Measurements from ENCODE around the gene OR6B2. TPM values are rescaled to one million over a fixed set of nuclear protein-coding genes. Genes with fewer than 3 reads are reported as not detected.

The OR6B2 gene
- total RNA-seq, 4 donors from 2014 or later: not detected

DNA sequence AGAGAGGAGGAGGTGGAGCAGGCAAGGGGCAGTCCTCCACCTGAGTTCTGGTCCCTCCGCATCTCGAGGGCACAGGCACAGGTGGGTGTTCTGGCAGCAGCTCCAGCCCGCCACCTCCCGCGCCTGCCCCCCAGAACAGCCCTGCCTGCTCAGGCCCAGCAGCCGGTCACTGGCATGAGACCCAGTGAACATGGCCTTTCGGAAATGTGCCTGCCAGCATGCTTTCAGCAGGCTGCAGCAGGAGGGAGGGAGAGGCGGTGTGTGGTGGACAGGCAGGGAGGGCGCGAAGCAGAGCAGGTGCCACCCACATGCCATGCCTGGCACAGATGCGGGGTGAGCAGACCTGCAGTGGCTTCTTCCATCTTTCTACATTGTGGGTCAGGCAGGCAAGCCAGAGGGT is 26.4 kb upstream of the OR6B2 start:
- no peaks in the 10 kb centered on the region for H3K4me1 ChIP-seq
- H3K9me3 ChIP-seq: no peaks in the 10 kb centered on the region
- H3K4me3 ChIP-seq: no peak overlapping the region
- no peak for DNase-seq (ENCODE audit: low spot score in 2 of 2)
- H3K36me3 ChIP-seq: no peaks in the 10 kb centered on the region
- H3K27ac ChIP-seq: no peak overlapping the region
- WGBS: 78% methylated on average over 9 of the region's 11 CpGs
- peaks cover 67% of the 10 kb centered on the region for H3K27me3 ChIP-seq
- TF ChIP-seq POLR2A (IDR thresholded peaks at IDR 0.05): no peak
- TF ChIP-seq EP300 (IDR thresholded peaks at IDR 0.05): no peak
- no peak for TF ChIP-seq POLR2AphosphoS5 (IDR thresholded peaks at IDR 0.05)
- TF ChIP-seq, protein P1, sequence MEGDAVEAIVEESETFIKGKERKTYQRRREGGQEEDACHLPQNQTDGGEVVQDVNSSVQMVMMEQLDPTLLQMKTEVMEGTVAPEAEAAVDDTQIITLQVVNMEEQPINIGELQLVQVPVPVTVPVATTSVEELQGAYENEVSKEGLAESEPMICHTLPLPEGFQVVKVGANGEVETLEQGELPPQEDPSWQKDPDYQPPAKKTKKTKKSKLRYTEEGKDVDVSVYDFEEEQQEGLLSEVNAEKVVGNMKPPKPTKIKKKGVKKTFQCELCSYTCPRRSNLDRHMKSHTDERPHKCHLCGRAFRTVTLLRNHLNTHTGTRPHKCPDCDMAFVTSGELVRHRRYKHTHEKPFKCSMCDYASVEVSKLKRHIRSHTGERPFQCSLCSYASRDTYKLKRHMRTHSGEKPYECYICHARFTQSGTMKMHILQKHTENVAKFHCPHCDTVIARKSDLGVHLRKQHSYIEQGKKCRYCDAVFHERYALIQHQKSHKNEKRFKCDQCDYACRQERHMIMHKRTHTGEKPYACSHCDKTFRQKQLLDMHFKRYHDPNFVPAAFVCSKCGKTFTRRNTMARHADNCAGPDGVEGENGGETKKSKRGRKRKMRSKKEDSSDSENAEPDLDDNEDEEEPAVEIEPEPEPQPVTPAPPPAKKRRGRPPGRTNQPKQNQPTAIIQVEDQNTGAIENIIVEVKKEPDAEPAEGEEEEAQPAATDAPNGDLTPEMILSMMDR (IDR thresholded peaks at IDR 0.05): no peak

DNA sequence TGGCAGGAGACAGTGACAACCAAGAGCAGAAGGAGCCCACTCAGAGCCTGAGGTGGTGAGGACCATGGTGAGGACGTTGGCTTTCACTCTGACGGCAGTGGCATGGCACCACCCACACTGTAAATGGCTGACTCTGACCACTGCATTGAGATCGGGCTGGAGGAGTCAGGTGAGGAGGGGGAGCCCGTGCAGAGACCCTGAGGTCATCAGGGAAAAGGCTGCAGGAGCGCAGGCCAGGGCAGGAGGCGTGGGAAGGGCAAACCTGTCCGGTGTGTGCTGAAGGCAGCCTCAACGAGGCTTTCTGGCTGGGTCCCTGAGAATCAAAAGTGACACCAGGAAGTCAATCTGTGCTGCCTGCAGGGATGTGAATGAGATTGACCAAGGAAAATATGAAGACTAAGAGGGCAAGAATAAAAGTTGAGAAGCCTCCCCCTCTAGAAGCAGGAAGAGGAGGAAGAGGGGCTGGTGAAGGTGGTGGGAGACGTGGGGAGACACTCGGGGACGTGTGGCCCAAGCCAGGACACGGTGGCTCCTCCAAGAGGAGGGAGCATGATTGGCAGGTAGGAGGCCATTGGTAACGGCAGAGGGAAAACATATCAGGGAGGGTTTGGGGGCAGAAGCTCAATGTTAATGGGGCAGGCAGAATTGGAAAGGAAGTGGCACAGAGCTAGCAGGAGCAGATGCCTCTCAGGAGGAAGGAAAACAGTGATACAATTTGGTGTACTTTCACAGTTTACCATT is 25.1 kb upstream of the OR6B2 start:
- H3K36me3 ChIP-seq: no peaks in the 10 kb centered on the region
- H3K27ac ChIP-seq: no peak overlapping the region
- DNase-seq (ENCODE audit: low spot score in 2 of 2): no peak
- no peak for TF ChIP-seq POLR2AphosphoS5 (IDR thresholded peaks at IDR 0.05)
- no peak for TF ChIP-seq POLR2A (IDR thresholded peaks at IDR 0.05)
- TF ChIP-seq, protein P1 (IDR thresholded peaks at IDR 0.05): no peak
- no peak for TF ChIP-seq EP300 (IDR thresholded peaks at IDR 0.05)
- H3K4me3 ChIP-seq: no peak overlapping the region
- H3K27me3 ChIP-seq: peaks cover 76% of the 10 kb centered on the region
- H3K4me1 ChIP-seq: no peaks in the 10 kb centered on the region
- 53% methylated on average over 13 of the region's 13 CpGs for WGBS
- no peaks in the 10 kb centered on the region for H3K9me3 ChIP-seq

DNA sequence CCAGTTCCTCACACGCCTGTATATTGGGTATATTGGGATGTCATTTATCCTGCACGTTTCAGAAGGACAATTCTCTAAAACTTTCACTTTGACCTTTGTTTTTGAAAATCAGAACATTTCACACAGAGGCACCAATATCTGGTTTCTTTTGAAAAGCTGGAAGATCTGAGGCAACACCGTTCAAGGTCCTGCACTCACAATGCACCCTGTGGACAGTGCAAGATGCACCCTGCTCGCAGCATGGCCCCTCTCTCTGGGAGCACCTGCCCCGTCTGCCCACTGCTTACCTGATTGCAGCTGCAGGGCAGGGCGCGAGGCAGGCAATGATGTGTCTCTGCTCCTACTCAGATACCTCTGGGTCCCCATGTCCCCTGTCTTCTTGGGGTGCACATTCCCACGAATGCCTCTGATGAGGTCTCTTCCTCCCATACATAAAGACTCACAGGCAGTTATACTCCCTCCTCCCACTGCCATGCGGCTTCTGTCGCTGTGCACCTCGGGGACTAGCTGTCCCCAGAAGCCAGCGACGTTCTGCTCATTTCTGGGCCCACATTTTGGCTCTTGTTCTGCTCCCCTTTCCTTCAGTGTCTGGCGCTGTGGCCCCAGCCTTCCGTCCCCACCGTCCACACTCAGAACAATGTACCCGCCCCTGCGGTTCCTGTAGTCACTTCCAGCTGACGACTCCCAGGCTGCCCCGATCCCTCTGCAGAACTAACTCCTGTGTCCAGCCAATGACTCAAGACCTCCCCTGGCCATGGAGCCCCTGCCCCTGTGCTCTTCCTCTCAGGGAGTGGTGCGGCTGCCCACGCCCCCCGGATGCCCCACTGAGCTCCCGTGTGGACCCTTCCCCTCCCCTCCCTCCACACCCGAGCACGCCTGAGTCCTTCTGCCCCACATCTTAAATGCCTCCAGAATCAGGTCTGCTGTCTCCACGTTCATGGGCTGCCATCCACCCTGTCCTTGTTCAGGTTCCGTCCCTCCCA is 23.2 kb upstream of the OR6B2 start, which contains the start of gene OR6B3:
Gene OR6B3 (minus strand): TSS at position 349 of the 983 bp plus-strand sequence.
- no peaks in the 10 kb centered on the region for H3K9me3 ChIP-seq
- peaks cover 75% of the 10 kb centered on the region for H3K27me3 ChIP-seq
- no peak for DNase-seq (ENCODE audit: low spot score in 2 of 2)
- WGBS: 70% methylated on average over 28 of the region's 28 CpGs
- H3K4me1 ChIP-seq: no peaks in the 10 kb centered on the region
- H3K36me3 ChIP-seq: no peaks in the 10 kb centered on the region
- TF ChIP-seq EP300 (IDR thresholded peaks at IDR 0.05) (no peak), POLR2AphosphoS5 (IDR thresholded peaks at IDR 0.05) (no peak), POLR2A (IDR thresholded peaks at IDR 0.05) (no peak)
- TF ChIP-seq, protein P1 (IDR thresholded peaks at IDR 0.05): no peak
- no peak within 1 kb of the TSS for H3K27ac ChIP-seq
- no peak within 1 kb of the TSS for H3K4me3 ChIP-seq

DNA sequence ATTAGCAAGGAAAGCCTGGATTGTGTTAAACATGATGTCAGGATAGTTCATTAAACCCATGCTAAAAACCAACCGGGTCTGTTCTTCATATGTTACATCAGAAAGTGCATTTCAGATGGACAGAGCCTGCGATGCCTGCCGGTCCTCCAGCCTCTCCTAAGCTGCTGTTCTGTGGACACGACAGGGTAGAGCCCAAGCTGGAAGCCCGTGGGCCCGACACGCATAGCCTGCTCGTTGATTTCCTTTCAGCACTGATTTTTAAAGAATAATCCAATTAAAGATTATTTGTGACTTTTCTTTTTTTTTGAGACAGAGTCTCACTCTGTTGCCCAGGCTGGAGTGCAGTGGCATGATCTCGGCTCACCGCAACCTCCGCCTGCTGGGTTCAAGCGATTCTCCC is 22.3 kb upstream of the OR6B2 start:
- no peak for DNase-seq (ENCODE audit: low spot score in 2 of 2)
- Histone ChIP-seq H3K4me3 (no peak overlapping the region), H3K27ac (no peak overlapping the region), H3K9me3 (no peaks in the 10 kb centered on the region), H3K27me3 (peaks cover 71% of the 10 kb centered on the region), H3K4me1 (no peaks in the 10 kb centered on the region), H3K36me3 (no peaks in the 10 kb centered on the region)
- 82% methylated on average over 12 of the region's 12 CpGs for WGBS
- TF ChIP-seq POLR2A (IDR thresholded peaks at IDR 0.05): no peak
- TF ChIP-seq EP300 (IDR thresholded peaks at IDR 0.05): no peak
- TF ChIP-seq POLR2AphosphoS5 (IDR thresholded peaks at IDR 0.05): no peak
- TF ChIP-seq, protein P1 (IDR thresholded peaks at IDR 0.05): no peak

DNA sequence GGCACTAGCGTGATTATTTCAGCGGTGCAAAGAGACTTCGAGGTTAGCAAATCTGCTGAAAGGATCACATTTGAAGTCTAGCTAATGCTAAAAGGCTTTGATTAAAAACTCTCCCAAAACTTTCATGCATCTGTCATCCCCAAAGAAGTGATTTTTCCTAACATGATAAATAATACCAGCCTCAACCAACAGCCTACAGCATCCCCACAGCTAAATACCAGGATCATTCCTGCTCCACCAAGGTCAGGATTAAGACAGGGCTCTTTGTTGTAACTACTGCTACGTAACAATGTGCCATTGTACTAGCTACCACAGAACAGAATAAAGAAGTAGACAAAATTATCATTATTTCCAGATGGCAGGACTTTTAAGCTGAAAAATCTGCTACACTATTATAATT is 21.5 kb upstream of the OR6B2 start:
- no peak for DNase-seq (ENCODE audit: low spot score in 2 of 2)
- peaks cover 64% of the 10 kb centered on the region for H3K27me3 ChIP-seq
- H3K4me1 ChIP-seq: no peaks in the 10 kb centered on the region
- no peak overlapping the region for H3K4me3 ChIP-seq
- 49% methylated on average over 4 of the region's 4 CpGs for WGBS
- no peaks in the 10 kb centered on the region for H3K9me3 ChIP-seq
- H3K27ac ChIP-seq: no peak overlapping the region
- H3K36me3 ChIP-seq: no peaks in the 10 kb centered on the region
- TF ChIP-seq EP300 (IDR thresholded peaks at IDR 0.05) (no peak), POLR2A (IDR thresholded peaks at IDR 0.05) (no peak), POLR2AphosphoS5 (IDR thresholded peaks at IDR 0.05) (no peak)
- TF ChIP-seq, protein P1 (IDR thresholded peaks at IDR 0.05): no peak
